GM19372 (cell line): ENCODE data around the gene GPR151.

Experiments used
- ATAC-seq: cut with Tn5 transposase; IDR thresholded peaks from one replicate; pipeline ENCODE4 v1.9.1; 2021; ENCODE audit warnings: mild to moderate bottlenecking, low read depth, moderate library complexity; ENCODE audit not compliant: unreplicated experiment

The GPR151 gene

DNA sequence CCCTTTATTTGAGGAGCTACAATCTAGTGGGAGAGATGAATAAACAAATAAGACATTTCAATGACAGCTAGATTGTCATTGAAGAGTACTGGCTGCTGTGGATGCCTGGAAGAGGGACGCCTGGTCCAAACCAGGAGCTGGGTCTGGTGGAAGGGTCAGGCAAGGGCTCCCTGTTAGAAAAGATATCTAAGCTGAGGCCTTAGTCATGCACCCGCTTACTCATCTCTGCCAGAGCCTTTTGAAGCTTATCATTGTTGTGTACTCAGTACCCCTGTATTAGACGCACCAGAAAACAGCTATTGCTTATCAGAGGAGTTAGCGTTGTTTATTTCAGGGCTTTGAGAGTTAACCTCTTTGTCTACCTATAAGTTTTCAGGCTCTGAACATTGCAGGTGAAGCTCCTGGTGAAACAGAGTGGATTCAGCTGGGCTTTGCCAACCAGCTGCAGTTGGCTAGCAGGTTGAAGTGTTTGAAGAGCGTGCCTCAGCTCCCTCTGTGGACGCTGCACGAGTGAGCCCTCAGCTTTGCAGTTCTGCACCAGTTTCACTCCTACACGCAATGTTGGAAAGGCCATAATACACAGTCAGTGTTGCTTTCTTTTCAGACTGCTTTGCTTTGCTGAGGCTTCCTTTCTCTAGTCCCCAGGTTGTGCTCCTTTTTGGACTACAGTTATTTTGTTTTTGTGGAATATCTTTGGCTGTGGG lies 5.6 kb upstream of the GPR151 start:
- ATAC-seq = no peak

DNA sequence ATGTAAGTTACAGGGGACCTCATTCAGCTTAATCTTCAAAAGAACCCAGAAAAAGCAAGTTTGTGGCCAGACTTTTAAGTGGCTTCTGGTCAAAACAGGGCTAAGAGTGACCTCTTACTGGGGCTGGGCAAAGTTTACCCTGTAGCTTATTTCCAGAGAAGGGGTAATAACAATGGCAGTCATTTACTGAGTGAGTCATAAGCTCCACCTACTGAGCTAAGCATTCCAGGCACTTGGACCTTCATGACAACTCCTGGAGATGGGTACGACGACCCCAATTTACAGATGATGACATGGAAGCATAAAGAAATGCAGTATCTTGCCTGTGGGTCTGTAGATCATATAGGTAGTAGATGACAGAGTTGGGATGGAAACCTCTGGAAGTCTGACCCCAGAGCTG lies 4.7 kb upstream of the GPR151 start:
- ATAC-seq = no peak

DNA sequence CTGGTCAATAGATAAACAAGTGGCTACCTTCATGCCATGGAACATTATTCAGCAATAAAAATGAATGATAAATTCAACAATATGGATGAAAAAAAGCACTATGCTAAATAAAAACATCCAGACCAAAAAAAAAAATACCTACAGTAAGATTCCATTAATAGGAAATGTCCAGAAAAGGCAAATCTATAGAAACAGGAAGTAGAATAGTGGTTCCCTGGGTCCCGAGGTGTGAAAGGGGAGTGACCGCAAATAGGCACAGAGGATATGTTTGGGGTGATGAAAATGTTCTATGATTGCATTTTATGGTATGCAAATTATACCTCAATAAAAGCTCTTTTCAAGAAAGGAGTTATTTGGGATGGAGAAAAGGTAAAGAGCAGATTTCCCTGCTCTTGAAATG lies 3.6 kb upstream of the GPR151 start:
- no peak for ATAC-seq

DNA sequence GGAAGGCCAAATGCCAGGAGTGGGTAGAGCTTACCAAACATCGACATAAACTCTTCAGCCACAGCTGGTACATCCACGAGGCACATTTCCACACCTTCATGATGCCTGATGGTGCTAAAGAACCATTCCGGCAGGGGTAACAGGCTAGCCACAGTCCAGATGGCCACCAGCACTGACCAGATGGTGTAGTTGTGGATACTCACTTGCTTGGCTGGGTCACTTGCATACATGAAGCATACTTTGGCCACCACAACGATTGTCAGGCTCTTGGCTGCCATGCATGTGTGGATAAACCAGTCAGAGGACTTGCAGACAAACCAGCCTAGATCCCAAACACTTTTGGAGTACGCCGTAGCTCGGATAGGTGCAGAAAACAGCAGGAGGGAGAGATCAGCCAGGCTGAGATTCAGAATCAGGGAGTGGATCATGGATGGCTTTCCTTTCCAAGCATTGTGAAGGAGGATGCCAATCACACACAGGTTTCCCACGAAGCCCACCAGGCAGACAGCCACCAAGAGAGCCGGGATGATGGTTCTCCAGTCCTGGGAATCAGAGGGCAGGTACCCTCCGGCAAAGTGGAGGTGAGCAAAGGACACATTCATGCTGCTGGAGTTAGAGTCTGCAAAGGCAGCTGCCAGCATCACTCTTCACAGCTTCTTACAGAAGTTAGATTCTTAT lies 378 bp downstream of the GPR151 start:
- no peak for ATAC-seq

DNA sequence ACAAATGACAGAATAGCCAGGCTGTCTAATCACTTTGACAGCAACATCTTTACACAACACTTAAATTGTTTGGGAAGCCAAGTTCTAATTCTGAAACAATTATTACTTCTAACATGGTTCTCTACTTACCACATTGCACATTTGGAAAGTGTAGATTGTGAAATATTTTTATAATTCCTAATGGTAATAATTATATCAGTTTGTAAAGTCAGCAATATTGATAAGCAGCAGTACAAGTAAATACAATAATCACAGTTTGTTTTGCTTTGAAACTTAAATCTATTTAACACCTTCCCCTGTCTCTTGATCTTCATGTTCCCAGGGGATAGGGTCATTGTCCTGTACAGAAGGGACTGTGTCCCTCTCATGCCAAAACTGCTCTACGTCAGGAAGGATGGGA lies 1.4 kb downstream of the GPR151 start:
- no peak for ATAC-seq

DNA sequence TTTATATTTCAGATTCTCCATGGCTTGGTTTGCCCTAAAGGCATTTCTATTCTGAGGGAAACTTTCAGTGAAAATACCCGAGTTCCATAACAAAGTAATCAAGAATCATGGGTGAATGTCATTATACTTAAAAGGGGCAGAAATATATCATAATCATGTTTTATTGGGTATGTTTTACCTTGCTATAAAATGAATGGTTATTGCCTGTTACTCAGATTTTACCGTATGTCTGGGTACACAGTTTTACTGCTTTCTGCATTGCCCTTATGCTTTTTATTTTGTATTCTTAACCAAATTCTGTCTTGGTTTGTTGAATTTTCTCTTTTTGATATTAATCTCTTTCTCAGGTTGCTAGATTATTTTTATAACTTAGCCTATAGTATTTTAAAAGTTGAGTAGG lies 2.5 kb downstream of the GPR151 start:
- ATAC-seq = no peak

DNA sequence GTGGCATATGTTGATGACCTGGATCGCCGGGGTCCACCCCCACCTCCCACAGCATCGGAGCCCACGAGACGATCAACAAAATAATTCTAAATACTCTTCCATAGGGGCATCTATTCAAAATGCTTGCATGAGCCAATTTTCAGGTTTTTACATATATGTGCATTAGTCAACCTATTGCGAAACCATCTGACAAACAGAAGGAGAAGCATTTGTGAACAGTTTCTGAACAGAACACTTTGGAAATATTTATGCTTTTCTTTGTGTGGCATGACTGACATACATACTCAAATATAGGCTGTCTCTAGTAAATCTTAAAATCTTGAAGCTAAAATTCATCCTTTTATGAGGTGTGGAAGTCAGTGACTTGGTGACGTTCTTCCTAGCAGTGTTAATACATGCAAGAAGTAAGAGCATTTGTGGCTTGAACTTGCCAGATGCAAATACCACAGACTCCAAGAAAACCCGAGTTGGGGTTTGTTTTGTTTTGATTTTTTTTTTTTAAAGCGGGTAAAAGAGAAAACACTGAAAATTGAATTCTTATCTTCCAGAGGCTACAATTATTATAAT lies 5.3 kb downstream of the GPR151 start:
- ATAC-seq = no peak

DNA sequence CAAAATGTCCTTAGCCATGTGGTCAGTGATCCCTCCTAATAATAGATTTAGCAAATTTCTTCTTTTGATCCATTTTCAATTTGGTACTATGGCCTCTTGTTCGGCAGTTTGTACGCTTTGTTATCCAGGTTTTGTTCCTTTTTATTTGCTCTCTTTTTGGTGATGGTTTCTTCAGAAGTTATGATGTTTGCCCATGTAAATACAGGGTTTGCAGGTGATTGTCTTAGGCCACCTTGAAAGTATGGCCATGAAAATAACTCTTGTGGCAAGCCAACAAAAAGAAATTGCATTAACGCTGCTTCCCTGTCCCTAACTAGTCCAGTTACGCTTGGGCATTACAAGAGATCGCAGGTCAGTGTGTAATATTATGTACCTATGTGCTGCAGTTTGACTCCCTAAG lies 8.6 kb downstream of the GPR151 start:
- ATAC-seq = no peak

DNA sequence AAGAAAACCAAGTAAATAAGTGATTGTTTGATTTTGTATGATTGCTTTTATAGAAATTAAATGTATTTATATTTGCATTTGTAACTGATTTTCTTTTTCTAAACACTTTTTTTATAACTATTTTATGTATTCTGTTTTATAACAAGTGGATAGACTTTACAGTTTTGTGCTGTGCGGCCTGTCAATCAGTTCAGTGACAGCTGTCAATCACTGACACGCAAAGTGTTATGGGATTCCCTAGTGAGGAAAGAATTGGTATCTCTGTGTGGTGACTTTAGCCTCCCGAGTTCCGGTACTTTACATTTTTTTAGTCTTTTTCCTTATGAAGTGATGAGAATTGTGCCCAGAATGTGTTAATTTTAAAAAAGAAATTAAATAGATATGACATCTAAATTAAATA lies 16.3 kb downstream of the GPR151 start:
- no peak for ATAC-seq

DNA sequence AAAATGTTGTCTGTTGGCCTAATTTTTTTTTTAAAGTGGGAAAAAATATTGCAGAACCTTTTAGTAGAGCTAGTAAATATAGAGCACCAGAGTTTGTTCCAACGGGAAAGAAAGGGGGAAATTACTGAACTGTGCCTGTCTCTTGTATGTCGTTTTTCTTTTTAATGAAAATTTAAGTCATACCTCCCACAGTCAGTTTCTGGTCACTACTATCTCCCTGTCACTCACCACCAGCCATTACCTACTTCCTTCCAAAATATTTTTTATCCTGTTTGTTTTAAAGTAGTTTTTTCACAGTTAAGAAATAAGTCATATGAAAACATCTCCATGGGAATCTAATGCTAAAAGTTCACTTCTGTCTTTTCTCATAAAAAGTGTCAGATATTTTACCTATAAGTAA lies 21.3 kb downstream of the GPR151 start:
- no peak for ATAC-seq

DNA sequence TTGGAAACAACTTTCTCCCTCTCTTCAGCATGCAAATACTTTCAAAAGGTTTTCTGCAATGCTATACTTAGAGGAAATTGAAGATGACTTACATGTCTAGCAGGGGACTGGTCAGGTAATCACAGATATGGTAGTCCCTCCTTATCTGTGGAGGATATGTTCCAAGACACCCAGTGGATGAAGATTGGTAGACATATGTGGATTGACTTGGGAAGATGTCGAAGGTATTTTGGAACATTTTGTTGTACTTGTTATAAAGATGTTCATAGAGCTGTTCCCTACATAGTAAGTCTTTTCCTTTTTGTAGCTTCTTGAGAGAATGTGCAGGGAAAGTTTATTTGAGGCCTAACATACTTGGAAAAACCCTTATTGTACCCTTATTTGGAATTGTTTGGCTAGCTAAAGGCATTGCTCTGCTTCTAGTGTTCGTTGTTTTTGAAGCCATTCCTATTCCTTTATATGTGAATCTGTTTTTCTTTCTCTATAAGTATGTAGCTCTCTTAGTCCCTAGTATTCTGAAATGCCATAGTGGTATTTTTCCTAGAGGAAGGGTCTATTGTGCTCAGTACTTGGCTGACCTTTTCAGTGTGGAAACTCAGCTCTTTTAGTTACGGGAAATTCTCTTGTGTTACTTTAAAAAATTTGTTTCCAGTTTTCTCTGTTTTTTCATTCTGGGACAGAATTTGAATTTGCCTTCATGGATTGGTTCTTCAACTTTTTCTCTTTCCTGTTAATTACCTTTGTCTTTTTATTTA lies 25.7 kb downstream of the GPR151 start:
- ATAC-seq = no peak

DNA sequence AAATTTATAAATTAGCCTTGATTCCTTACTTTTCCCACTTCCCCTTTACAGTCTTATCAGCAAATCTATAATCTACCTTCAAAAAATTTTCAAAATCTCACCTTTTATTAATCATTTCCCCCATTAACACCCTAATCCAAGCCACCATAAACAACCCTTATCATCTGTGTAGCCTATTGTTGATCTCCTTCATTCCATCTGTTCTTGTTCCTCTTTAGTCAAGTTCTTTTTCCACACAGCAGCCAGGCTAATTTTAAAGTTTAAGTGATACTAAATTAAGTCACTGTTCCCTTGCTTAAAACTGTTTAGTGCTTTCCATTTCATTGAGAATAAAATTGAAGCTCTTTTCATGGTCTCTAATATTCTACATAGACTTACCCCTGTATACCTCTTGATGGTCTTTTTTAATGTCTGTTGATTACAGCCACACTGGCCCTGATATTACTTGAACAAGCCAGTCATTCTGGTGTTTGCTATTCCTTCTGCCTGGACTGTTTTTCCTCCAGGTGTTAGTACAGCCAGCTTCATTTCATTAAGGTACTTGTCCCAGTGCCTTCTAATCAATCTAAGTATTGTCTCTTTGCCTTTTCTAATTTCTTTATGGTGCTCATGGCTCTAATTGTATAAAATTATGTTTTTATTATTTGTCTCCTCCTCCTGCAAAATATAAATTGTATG lies 31.1 kb downstream of the GPR151 start:
- ATAC-seq = no peak

DNA sequence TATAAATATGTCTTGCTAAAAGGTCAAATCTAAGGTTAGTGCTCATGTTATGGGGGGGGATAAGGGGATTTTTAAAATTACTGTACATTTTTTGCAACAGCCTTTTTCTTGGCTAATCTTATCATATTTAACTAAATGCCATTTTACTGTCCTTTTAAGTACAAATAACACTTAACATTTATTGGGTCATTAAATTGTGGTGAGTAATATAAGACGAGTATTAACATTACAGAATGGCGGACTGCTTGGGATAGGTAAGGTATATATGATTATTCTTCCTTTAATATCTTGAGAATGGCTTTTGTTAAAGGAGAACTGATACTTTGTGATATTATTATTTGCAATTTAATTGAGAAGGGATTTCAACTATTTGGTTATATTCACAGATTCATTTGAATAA lies 33.2 kb downstream of the GPR151 start:
- no peak for ATAC-seq

DNA sequence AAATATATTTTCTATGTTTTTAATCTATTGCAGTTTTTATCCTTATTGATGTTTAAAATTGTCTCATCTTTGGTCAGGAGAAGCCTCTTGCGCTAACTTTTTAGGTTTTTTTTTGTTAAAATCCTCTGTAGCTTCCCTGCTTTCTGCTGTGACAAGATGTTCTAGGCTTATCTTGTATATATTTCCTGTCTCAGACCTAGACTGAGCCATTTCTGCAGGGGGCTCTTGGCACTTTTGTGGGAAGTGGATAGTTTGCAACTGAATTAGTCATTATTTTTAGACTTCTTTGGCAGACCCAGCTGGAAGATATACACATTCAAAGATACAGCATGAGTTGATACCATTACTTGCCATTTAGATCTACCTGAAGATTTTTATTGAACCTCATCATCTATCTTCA lies 40.1 kb downstream of the GPR151 start:
- ATAC-seq = no peak

DNA sequence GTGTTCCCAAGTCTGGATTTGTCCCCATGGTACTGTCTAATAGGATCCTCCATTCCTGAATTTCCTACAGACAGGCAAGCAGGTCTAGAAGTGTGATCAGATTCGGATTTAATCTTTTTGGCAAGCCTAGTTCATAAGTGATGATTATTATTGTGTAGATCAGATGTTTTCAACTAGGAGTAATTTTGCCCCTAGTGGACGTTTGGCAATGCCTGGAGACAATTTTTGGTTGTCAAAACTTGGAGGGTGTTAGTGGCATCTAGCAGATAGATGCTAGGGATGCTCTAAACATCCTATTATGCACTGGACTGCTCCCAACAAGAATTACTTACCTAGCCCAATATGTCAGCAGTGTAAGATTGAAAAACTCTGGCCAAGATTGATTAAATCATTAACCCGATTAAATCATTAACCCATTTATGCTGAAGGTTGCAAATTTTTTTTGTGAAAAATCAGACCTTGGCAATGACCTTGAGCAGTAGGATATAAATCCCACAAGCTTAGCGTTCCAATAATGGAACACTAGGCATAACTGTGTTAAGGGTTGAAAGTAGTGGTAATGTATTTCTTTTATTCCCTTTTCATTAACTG lies 40.7 kb downstream of the GPR151 start:
- no peak for ATAC-seq

DNA sequence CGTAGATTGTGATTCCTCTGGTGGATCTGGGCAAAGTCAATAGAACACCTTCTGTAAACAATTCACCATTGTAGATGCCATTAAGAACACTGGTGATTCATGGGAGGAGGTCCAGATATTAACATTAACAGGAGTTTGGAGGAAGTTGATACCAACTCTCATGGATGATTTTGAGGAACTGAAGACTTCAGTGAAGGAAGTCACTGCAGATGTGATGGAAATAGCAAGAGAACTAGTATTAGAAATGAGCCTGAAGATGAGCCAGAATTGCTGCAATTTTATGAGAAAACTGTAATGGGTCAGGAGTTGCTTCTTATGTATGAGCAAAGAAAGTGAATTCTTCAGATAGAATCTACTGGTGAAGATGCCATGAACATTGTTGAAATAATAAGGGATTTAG lies 41.9 kb downstream of the GPR151 start:
- no peak for ATAC-seq

DNA sequence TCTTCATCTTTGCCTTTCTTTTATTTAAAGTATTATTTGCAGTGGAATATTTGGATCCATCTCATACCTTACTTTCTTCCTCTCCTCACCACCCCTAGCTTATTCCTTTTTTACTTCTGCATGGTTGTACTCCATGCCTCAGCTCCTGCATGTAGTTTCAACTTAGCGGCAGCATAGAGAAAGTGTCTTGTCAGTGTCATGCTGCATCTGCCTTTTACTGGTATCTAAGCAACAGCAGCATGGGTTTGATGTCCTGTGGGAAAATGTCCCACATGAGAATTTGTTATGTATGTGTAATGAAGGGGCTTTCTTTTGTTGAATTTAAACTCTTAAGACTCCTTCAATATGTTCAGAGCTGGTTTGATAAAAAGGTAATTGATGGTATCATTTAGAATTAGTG lies 48.2 kb downstream of the GPR151 start:
- ATAC-seq = no peak

DNA sequence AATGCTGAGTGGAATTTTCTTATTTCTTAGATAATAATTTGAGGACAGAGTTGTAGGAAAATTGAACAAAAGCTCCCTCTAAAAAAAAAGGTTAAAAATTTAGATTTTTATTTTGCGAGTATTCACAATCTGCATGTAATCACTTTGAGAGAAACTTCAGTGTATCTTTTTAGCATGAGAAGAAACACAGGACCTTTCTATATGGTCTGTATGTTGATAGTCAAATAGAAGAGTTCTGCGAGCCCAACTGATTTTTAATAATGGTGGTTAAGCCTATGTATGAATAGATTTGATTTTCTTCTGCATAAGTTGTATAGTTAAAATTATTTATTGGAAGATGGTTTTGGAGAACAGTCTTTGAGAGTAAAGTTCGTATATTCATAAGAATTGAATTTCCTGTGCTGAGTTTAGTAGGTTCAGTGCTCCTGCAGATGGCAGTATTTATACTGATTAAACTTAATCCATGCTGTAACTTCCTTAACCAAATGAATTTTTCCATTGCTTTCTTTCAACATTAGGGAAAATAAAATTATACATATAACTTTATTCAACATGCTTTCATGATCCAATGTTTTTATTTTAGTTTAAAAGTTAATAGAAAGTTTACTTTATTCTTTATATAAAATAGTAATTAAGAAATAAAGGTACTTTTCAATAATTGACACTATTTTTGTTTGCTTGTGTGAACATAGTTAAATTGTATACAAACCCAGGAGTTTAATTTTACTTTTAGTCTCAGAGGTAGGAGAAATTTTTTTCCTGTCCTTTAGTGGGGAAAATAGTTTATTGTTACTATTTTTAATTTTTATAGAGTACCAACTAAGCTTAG lies 49.3 kb downstream of the GPR151 start:
- ATAC-seq = no peak

DNA sequence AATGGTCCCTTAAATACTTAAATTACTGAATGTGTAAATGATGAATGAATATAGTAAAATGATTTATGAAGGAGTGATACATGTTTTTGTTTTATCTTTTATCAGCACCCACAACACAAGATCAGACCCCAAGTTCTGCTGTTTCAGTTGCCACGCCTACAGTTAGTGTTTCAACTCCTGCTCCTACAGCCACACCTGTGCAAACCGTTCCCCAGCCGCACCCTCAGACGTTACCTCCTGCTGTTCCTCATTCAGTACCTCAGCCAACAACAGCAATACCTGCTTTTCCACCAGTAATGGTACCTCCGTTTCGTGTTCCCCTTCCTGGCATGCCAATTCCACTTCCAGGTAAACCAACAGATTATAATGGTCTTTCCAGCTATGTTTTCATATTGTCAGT lies 52.5 kb downstream of the GPR151 start:
- ATAC-seq = no peak
